Hypothalamus (tissue), 51 donors: ENCODE data around the gene SMAP2.
"Not testable (repeated sequence)": the region's sequence is repeated elsewhere in the genome, so short reads cannot be mapped to it uniquely, and the experiment has no call there.

ENCODE experiments used
- DNase-seq, 51 donors: peaks; one replicate each; lab custom pipeline; 2025; lab: John Stamatoyannopoulos, UW

Gene SMAP2

DNA sequence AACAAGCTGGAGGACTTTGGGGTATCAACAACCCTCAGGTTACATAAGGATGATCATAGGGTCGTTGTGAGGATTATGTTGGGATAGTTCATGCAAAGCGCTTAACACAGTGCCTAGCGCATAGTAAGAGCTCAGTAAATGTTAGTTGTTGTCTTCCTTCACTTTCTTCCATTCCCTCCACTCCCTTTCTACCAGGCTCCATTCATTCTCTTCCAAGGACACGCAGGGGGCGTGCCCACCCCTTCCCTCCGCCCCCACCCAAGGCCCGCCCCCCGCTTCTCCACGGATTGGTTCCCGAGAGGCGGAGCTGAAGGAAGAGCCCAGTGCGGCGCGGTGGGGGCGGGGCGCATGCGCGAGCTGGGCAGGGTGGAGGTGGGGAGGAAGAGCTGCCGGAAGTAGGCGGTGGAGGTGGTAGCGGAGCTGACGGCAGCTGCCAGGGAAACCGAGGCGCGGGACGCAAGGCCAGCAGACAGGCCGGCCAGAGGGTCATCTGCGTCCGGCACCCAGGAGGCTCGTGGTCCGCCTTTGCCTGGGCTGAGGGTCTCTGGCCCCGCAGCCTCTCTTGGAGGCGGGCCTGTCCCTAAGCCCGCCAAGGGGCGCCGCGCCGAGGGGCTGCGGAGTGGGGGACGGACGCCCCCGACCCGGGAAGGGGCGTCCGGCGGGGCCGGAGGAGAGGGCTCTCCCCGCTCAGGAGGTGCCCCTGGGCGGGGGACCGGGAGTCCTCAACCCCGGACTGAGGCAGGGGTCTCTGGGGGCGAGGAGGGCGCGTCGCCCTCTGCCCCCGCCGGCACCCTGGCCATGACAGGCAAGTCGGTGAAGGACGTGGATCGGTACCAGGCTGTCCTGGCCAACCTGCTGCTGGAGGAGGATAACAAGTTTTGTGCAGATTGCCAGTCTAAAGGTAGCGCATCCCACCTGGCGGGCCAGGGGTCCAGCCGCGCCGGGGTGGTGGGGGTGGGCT, at the start of gene SMAP2:
SMAP2 (plus strand) TSS at position 405 of the 961 bp plus-strand sequence; CDS start at position 799, 394 bp downstream.
- DNase-seq = peak; percentile 63 to 97 (median 93)

DNA sequence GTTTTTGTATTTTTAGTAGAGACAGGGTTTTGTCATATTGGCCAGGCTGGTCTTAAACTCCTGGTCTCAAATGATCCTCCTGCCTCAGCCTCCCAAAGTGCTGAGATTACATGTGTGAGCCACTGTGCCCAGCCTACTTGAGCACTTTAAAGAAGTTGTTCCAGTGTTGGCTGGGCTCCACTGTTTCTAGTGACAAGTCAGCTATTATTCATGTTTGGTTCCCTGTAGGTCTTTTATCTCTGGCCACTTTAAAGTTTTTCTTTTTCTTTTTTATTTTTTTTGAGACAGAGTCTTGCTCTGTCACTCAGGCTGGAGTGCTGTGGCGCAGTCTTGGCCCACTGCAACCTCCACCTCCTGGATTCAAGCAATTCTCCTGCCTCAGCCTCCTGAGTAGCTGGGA, 42.1 kb upstream of the SMAP2 start:
- not testable (repeated sequence) for DNase-seq

DNA sequence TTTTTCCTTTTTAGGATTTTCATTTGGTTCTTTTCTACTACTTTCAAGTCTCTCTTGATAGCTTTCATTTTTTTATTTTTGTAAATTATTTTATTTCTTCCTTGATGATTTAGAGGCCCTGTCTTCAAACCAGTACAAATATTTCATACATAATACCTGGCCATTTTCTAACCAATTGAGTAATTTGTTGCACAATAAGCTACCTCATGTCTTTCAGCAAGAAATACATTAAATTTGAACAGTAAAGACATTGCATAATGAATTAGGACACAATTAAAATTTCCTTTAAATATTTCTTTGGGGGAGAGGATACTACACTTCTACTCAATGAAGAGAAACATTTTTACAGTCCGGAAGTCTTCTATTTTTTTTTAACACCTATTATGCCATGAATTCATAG, 40.8 kb upstream of the SMAP2 start:
- DNase-seq = no peak

DNA sequence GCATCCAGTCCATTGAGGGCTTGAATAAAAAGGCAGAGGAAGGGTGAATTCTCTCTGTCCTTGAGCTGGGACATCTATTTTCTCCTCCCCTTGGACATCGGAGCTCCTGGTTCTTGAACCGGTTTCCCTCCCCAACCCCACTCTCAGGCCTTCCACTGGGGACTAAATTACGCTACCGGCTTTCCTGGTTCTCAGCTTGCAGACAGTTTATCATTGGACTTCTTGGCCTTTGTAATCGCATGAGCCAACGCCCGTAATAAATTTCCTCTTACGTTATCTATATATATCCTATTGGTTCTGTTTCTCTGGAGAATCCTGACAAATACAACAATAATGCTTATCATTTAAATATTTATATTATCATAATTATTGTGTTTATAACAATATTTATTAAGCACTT, 36.1 kb upstream of the SMAP2 start:
- DNase-seq = no peak

DNA sequence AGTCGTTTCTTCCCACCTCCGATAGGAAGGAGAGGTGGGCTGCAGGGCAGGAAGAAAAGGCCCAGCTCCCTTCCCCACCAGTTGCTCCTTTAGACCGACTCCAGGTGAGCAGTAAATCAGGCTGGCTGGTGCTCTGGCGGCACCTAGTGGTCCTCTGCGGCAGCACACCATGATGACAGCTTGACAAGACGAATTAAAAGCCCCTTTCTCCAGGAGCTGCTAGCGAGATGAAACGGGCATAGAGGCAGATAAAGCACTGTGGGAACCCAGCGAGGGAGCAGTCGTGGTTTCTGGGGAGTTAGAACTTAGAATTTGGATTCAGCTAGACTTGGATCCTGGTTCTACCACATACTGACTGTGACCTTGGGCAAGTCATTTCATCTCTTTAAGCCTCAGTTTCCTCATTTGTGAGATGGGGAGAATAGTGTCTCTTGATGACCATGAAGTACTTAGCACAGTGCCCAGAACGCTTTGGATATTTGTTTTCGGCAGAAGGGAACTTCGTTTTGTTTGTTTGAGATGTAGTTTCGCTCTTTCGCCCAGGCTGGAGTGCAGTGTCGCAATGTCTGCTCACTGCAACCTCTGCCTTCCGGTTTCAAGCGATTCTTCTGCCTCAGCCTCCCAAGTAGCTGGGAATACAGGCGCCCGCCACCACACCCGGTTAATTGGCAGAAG, 34.6 kb upstream of the SMAP2 start:
- peak in 49 of 51 donors; percentile 4 to 84 (median 51) for DNase-seq

DNA sequence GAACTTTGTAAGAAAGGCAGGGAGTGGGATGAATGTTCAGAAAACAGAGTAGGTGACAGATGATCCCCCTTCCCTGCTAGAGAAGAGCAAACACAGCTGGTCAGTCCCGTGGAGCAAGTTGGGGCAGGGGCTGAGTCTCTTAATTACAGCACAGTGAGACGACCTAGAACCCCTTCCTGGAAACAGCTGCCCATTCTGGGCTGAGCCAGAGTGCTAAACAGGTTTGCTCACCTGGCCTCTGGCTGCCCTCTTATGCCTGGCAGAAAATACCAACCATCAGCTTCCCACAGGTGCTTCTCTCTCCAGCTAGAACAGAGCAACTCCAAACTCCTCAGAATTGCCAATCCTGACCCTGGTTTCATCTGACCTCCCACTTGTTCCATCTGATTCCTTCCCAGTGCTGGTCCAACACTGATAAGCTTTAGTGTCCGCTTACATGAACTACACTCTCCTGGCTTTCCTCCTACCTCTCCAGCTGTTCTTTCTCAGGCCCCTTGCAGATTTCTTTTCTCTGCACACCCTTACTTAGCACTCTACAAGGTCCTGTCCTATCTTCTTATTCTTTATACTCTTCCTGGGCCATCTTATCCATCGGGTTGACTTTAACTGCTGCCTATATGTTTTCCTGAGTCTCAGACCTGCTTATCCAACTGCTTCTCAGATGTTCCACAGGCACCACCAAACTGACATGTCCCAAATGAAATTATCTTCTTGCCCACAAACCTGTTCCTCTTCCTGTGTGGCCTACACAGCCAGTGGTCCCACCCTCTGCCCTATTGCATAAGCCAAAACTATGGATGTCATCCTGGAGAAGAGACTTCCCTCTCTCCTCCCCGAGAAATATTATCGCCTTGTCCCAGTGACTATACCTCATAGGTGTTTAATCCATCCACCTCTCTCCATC, 33.9 kb upstream of the SMAP2 start:
- no peak for DNase-seq

DNA sequence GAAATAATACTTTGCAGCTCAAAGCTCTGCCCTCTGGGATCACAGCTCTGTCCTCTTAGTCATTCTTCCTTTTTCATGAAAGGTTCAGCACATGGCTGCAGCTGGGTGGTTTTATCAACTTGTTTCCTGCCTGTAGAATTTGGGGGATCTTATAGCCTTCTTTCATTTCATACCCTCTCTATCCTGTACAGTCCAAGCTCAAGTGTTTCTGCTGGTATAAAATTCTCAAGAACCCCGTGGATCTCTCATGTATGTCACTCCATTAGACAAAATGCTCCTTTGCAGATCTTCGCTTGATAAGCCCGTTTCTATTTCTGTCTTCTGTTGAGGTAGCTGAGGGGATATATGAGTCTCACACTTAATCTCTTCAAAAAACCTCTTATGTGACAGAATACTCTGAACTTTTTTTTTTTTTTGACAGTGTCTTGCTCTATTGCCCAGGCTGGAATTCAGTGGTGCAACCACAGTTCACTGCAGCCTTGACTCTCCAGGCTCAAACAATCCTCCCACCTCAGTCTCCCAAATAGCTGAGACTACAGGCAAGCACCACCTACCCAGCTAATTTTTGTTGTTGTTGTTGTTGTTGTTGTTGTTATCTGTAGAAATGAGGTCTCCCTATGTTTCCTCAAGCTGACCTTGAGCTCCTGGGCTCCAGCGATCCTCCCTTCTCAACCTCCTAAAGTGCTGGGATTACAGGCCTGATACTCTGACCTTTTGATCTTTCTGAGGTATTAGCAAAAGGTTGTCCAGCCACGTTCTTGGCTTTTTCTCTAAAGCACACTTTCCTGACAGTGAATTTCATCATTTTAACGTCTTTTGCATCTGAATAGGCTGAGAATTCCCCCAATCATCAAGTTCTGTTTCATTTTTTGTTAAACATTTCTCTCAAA, 31.8 kb upstream of the SMAP2 start:
- no peak for DNase-seq

DNA sequence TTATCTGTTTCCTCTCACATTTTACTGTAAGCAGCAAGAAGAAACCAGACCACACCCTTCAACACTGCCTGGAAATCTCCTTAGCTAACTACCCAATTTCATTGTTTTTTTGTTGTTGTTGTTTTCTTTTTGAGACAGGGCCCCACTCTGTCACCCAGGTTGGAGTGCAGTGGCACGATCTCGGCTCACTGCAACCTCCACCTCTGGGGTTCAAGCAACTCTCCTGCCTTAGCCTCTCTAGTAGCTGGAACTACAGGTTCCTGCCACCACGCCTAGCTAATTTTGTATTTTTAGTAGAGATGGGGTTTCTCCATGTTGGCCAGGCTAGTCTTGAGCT, 31.2 kb upstream of the SMAP2 start:
- DNase-seq = not testable (repeated sequence)

DNA sequence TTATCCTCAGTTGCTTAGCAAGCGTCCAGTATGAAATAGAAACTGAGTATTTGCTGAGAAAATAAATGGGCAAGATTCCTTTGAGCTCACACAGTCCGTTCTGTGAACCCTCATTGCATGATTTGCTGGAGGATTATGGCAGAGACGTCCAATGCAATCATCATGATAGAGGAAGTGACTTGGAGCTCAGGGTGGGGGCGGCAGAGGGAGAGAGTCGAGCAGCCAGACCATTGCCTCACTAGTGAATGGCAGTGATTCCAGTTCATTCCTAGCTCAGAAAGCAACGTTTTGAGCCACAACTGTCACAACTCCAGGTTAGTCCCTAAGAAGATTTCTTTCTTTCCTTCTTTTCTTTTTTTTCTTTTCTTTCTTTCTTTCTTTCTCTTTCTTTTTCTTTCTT, 28.9 kb upstream of the SMAP2 start:
- peak in 26 of 51 donors; percentile 1 to 44 (median 18) for DNase-seq

DNA sequence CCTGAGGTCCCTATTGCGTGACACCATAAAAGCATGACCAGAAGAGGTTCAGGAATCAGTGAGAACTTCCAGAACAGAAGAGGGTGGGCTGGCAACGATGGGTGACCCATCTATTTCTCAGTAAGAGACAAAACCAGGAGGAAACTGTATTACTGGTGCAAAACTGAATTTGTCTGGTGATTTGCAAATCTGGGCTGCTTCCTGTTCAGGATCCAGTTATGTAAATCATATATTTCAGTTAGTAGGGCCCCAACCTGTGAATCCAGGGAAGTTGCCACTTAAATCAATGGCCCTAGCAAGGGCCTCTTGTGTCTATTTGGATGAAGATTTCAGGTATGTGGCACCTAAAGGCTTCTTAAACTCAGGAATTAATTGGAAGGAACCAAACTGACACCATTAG, 23.1 kb upstream of the SMAP2 start:
- no peak for DNase-seq

DNA sequence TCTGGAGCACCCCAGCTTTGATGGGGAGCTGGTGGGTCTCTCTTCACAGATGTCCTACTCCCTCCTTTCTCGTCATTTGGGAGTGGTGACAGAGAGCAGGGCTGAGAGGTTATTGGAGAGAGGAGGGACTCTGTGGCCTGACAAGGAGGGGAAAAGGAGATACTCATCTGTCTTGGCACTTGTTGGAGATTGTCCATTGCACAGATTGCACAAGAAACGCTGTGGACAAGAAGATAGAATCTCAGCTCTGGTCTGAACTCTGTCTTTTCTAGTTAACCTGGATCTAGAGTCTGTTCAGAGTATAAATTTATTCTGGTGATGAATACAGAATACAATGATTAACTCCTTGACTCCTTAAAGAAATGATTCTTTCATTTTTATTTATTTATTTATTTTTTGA, 22.4 kb upstream of the SMAP2 start:
- DNase-seq = no peak

DNA sequence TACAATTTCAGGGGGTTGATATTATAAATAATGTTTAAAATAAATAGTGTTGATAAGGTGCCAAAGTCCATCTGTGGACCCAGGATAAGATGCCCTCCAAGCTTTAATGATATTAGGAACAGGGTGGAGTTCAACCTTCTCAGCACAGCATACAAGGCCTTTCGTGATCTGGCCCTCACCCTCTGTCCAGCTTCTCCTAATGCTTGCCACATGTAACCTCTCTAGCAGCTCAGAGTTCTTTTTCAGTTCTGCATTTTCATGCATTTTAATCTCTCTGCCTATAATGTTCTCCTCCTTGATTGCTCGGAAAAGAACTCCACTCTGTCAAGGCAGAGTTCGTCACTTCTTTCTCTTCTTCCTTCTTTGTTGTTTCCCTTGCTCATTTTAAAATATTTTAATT, 21.4 kb upstream of the SMAP2 start:
- DNase-seq = no peak

DNA sequence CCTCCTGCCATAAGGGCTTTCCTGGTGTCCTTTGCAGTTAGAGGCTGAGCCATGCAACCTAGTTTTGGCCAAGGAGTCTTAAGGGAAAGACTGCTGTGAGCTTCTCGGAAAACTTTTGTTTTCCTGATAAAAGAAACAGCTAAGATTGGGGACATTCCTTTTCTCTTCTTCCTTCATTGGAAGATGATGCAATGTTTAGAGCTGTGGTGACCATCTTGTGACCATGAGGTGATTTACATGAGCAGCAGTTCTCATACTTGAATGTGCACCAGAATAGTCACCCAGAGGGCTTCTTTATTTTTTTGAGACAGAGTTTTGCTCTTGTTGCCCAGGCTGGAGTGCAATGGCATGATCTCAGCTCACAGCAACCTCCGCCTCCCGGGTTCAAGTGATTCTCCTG, 20.4 kb upstream of the SMAP2 start:
- DNase-seq = no peak

DNA sequence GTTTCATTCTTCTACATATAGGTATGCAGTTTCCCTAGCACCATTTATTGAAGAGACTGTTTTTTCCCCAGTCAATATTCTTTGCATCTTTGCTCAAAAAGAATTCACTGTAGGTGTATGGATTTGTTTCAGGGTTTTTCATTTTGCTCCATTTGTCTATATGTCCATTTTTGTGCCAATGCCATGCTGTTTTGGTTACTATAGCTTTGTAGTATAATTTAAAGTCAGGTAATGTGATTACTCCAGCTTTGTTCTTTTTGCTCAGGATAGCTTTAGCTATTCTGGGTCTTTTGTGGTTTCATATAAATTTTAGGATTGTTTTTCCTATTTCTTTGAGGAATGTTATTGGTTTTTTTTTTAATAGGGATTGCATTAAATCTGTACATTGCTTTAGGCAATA, 15.9 kb upstream of the SMAP2 start:
- DNase-seq = no peak

DNA sequence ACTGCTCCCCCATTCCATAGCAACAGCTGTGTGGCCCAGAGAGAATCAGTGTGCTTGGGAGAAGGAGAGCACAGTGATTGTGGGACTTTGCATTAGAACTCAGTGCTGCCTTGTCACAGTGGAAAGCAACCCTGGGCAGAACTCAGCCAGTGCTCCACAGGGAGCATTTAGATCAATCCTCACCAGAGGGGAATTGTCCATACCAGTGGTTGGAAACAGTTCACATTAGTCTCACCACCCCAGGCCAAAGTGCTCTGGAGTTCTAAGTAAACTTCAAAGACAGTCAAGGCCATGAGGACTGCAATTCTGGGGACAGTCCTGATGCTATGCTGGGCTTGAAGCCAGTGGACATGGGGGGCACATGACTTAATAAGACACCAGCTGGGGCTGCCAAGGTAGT, 12.9 kb upstream of the SMAP2 start:
- DNase-seq = no peak

DNA sequence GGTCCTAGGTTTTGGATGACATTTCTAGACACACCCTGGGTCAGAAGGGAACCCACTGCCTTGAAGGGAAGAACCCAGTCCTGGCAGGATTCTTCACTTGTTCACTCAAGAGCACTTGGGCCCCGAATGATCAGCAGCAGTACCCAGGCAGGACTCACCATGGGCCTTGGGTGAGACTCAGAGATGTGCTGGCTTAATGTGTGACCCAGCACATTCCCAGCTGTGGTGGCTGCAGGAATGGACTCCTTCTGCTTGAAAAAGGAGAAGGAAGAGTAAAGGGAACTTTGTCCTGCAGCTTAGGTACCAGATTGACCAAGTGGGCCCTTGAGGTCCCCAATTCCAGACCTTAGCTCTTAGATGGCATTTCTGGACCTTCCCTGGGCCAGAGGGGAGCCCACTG, 12.3 kb upstream of the SMAP2 start:
- DNase-seq = no peak

DNA sequence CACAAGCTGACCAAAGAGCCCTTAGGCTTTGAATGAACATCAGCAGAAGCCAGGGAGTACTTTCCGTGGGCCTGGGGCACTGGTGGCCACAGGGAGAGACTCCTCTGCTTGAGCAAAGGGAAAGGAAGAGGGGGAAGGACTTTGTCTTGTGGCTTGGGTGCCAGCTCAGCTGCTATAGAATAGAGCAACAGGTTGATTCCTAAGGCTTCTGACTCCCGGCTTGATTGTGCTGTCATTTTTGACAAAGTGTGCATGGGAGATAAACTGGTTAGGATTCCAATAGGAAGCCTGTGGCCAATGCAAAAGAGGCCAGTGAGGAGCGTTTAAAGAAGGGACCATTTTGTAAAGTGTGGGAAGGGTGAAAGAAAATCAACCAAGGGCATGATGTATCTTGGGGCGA, 11.9 kb upstream of the SMAP2 start:
- DNase-seq = no peak

DNA sequence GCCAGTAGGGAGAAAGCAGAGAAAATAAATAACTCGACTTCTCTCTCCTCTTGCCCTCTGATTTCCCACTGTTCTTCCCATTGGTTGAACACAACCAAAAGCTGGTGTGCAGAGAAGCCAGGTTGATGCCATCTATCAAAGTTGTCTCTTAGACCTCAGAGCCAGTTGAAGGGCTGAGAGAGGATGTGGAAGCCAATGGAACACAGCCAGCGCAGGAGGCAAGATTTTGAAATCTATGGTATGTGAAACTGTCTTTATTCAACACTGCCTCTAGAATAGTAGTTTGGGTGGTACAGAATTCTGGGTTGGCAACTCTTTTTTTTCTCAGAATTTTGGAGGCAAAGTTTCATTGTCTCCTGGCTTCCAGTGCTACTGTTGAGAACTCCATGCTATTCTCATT, 11.3 kb upstream of the SMAP2 start:
- DNase-seq = no peak

DNA sequence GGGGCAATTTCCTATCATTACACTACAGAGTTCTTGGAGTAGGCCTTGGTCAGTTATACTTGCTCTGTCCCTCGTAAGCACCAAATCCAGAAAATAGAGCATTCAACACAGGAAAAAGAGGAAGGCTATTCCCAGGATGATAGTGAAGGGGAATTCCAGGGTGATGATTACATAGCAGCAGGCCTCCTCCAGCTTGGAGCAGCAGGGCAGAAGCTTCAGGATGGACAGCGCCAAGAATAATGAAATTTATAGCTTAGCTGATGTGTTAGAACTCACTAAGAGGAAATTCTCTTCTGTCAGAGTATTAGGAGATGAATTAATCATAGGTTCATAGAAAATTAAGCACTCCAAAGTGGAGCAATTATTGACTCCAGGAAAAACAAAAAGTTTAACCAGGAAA, 10.8 kb upstream of the SMAP2 start:
- DNase-seq = no peak

DNA sequence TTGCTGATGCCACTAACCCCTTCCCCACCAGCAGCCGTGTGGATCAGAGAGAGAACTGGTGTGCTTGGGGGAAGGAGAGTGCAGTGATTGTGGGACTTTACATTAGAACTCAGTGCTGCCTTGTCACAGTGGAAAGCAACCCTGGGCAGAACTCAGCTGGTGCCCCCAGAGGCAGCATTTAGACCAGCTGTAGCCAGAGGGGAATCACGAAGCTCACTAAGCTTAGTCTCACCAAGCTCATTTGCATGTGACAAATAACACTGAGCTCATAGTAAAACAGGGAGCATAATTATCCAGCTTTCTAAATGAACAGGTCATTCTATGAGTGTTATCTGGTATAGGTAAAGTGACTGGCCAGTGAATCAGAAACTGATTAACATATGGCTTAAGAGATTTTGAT, 9.8 kb upstream of the SMAP2 start:
- no peak for DNase-seq
